Measurements from ENCODE around the gene ENPP7.

DNA sequence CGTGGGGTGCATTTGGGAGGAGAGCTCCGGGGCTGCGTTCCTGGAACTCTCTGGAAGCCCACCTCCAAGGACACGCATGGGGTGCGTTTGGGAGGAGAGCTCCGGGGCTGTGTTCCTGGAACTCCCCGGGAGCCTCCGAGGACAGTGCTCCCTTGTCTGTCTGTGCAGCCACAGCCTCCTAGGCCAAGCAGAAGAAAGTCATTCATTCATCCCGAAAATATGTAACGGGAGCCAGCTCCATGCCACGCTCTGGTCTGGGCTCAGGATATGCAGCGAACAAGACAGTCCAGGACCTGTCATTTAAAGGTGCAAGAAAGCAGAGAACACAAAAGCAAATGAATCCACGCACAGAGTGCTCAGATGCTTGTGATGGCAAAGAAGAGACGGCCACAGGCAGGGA, 7.9 kb downstream of the ENPP7 start:
- TF ChIP-seq POLR2A (IDR thresholded peaks at IDR 0.05) (no peak), POLR2AphosphoS5 (IDR thresholded peaks at IDR 0.05) (no peak)
- TF ChIP-seq, protein P1, sequence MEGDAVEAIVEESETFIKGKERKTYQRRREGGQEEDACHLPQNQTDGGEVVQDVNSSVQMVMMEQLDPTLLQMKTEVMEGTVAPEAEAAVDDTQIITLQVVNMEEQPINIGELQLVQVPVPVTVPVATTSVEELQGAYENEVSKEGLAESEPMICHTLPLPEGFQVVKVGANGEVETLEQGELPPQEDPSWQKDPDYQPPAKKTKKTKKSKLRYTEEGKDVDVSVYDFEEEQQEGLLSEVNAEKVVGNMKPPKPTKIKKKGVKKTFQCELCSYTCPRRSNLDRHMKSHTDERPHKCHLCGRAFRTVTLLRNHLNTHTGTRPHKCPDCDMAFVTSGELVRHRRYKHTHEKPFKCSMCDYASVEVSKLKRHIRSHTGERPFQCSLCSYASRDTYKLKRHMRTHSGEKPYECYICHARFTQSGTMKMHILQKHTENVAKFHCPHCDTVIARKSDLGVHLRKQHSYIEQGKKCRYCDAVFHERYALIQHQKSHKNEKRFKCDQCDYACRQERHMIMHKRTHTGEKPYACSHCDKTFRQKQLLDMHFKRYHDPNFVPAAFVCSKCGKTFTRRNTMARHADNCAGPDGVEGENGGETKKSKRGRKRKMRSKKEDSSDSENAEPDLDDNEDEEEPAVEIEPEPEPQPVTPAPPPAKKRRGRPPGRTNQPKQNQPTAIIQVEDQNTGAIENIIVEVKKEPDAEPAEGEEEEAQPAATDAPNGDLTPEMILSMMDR (IDR thresholded peaks at IDR 0.05 in 8 of 11, conservative IDR thresholded peaks at IDR 0.05 in 3 of 11) = no peak

Measured in spleen (tissue), 7 donors.